ENCODE measurements around the gene DPM2. TPM values are rescaled to one million over a fixed set of nuclear protein-coding genes. Genes with fewer than 3 reads are reported as not detected.
A peak's percentile ranks its signal among the peaks of the same experiment; 100 is the strongest.

DPM2 gene
- polyA plus RNA-seq, 6 donors from 2014 or later = 46.3 to 78.7 (median 54.2) TPM

DNA sequence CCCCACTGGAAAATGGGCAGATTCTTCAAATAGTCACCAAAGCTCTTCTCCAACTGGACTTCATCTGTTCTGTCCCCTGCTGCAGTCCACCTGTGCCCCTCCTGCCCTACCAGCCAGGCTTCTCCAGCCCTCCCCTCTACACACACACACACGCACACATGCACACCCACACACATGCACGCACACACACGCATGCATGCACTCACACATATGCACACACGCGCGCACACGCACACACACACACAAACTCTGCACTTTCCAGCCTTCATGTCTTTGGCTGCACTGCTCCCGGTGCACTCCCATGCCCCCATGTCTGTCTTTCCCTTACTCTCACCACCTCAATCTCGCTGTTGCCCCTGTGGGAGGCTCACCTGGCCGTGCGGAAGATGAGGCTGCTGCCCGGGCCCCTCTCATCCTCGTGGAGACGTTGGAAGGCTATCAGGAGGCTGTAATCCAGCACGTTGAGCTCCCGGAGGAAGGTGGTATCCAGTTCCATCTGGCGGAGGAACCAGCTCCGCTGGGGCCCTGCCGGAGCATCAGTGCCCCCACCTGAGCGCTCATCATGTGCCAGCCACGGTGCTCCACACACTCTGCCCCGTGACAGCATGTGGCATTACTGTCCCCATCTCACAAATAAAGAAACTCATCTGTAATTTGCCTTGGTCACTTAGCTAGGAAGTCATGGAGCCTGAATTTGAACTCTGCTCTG lies 12.8 kb downstream of the DPM2 start:
- peak overlapping the region in 1 of 6 donors; percentile 11 for H3K27ac Mint-ChIP-seq
- no peaks in the 10 kb centered on the region for H3K9me3 Mint-ChIP-seq
- H3K4me1 Mint-ChIP-seq = peaks cover 10 to 18% (median 17%) of the 10 kb centered on the region in 3 donors
- peaks cover under 1 to 37% (median 8%) of the 10 kb centered on the region in 3 donors for H3K27me3 Mint-ChIP-seq
- DNase-seq = no peak
- ATAC-seq (ENCODE audit: low read depth in 2 of 2) = no peak
- peak overlapping the region in 1 of 8 donors; percentile 19 for H3K4me3 Mint-ChIP-seq
- no peaks in the 10 kb centered on the region for H3K36me3 Mint-ChIP-seq

GRCh38 chr9:127923771-127924170 lies 13.9 kb downstream of the DPM2 start:
- peak overlapping the region in 1 of 6 donors; percentile 7 for H3K27ac Mint-ChIP-seq
- no peaks in the 10 kb centered on the region for H3K36me3 Mint-ChIP-seq
- H3K9me3 Mint-ChIP-seq = no peaks in the 10 kb centered on the region
- no peak for DNase-seq
- H3K4me3 Mint-ChIP-seq = peak overlapping the region in 1 of 8 donors; percentile 42
- H3K4me1 Mint-ChIP-seq = peaks cover 15 to 25% (median 16%) of the 10 kb centered on the region in 3 donors
- ATAC-seq (ENCODE audit: low read depth in 2 of 2) = no peak
- H3K27me3 Mint-ChIP-seq = peaks cover 0 to 36% (median 8%) of the 10 kb centered on the region in 3 donors

GRCh38 chr9:127923046-127923445 lies 14.6 kb downstream of the DPM2 start:
- DNase-seq = no peak
- peaks cover 0 to 29% (median 8%) of the 10 kb centered on the region in 3 donors for H3K27me3 Mint-ChIP-seq

DNA sequence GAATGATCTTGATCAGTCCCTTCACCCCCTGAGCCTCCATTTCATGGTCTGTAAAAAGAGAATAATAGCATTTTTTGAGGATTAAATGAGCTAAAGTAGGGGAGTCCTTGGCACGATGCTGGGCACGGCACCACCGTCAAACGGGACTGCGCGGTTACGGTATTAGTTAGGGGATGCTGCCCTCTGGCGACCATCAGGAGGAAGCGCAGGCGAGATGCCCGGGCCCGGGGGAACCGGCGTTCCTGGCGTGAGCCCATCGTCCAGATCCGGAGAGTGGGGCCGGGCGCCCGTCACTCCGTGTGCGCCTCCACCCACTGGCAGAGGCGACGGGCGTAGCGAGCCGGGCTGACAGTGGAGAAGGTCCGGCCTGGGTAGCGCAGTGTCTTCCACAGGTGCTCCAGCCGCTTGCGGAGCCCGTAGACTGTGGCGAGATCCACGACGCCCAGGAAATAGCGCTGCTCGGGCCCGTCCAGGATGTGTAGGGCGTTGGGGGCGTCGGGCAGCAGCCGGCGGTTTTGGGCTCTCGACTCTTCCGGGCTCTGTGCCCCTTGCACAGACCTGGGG lies 16.0 kb downstream of the DPM2 start:
- ATAC-seq (ENCODE audit: low read depth in 2 of 2) (peak in 1 of 2 donors; percentile 13), DNase-seq (peak; percentile 70)
- Mint-ChIP-seq H3K4me1 (peaks cover 27 to 43% (median 29%) of the 10 kb centered on the region in 3 donors), H3K4me3 (peak overlapping the region in 7 of 8 donors; percentile 25 to 61 (median 48)), H3K36me3 (no peaks in the 10 kb centered on the region), H3K27me3 (peaks cover 0 to 23% (median 8%) of the 10 kb centered on the region in 3 donors), H3K9me3 (no peaks in the 10 kb centered on the region), H3K27ac (peak overlapping the region in 5 of 6 donors; percentile 54 to 93 (median 64))

More at GRCh38 chr9:127923046-127923445, 14.6 kb downstream of the DPM2 start:
- no peaks in the 10 kb centered on the region for H3K9me3 Mint-ChIP-seq
- no peak overlapping the region for H3K4me3 Mint-ChIP-seq
- H3K36me3 Mint-ChIP-seq = no peaks in the 10 kb centered on the region
- no peak overlapping the region for H3K27ac Mint-ChIP-seq
- H3K4me1 Mint-ChIP-seq = peaks cover 19 to 32% (median 23%) of the 10 kb centered on the region in 3 donors
- no peak for ATAC-seq (ENCODE audit: low read depth in 2 of 2)

DNA sequence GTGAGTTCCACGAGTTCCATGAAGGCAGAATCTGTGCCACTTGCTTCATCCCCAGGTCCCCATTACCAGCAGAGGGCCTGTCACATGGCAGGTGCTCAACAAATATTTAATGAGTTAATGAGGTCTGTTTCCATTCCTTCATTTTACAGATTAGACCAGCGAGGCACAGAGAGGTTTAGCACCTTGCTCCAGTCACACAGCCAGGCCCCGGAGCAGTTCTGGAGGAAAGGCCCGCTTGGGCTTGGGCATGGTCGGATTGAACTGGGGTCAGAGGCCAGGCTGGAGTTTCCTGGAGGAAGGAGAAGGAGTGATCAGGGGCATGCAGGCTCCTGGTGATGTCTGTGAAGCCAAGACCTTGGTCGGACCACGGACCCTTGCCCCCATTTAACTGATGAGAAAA lies 16.9 kb downstream of the DPM2 start:
- H3K27ac Mint-ChIP-seq = peak overlapping the region in 4 of 6 donors; percentile 54 to 90 (median 82)
- peak overlapping the region in 1 of 8 donors; percentile 33 for H3K4me3 Mint-ChIP-seq
- peaks cover 30 to 41% (median 33%) of the 10 kb centered on the region in 3 donors for H3K4me1 Mint-ChIP-seq
- H3K9me3 Mint-ChIP-seq = no peaks in the 10 kb centered on the region
- ATAC-seq (ENCODE audit: low read depth in 2 of 2) (no peak), DNase-seq (no peak)
- H3K36me3 Mint-ChIP-seq = no peaks in the 10 kb centered on the region
- H3K27me3 Mint-ChIP-seq = peaks cover 0 to 15% (median 2%) of the 10 kb centered on the region in 3 donors

DNA sequence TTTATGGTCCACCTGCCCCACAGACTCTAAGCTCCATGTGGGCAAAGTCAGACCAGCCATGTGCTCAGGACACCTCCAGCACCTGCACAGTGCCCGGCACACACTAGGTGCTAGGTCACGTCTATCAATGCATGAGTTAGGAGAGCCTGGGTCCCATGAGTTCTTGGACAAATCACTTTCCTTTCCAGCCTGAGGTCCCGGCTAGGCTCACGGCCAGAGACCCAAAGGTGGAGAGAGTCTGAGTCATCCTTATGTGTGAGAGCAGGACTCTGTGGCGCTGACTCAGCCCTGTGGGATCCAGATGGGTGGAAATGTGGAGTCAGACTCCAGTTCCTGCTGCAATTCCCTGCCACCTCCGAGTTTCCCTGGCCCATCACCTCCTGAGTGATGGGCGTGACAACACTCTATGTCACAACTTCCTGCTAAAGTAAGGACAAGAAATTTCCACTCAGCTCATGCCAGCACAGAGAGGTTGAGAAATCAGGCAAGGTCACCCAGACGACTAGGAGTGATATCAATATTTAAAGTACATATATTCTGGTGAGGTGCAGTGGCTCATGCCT lies 18.3 kb downstream of the DPM2 start:
- Mint-ChIP-seq H3K27ac (peak overlapping the region in 3 of 6 donors; percentile 93 to 99 (median 96)), H3K4me1 (peaks cover 32 to 54% (median 47%) of the 10 kb centered on the region in 3 donors), H3K9me3 (no peaks in the 10 kb centered on the region), H3K36me3 (no peaks in the 10 kb centered on the region), H3K27me3 (peaks cover 0 to 5% (median 0%) of the 10 kb centered on the region in 3 donors), H3K4me3 (peak overlapping the region in 3 of 8 donors; percentile 69 to 99 (median 85))
- DNase-seq (no peak), ATAC-seq (ENCODE audit: low read depth in 2 of 2) (no peak)

- Mint-ChIP-seq H3K27ac (peak overlapping the region; percentile 93 to 99 (median 99)), H3K9me3 (no peaks in the 10 kb centered on the region), H3K27me3 (no peaks in the 10 kb centered on the region), H3K4me1 (peaks cover 32 to 63% (median 47%) of the 10 kb centered on the region in 3 donors), H3K4me3 (peak overlapping the region; percentile 85 to 99 (median 91)), H3K36me3 (no peaks in the 10 kb centered on the region)
- DNase-seq = no peak
- ATAC-seq (ENCODE audit: low read depth in 2 of 2) = no peak
Measured at GRCh38 chr9:127918183-127919107, 19.2 kb downstream of the DPM2 start.

- Mint-ChIP-seq H3K27me3 (no peaks in the 10 kb centered on the region), H3K4me1 (peaks cover 32 to 69% (median 52%) of the 10 kb centered on the region in 3 donors), H3K4me3 (peak overlapping the region; percentile 85 to 99 (median 91)), H3K9me3 (no peaks in the 10 kb centered on the region), H3K27ac (peak overlapping the region; percentile 93 to 99 (median 99)), H3K36me3 (peaks cover 0 to 5% of the 10 kb centered on the region in 2 donors)
- ATAC-seq (ENCODE audit: low read depth in 2 of 2) (peak; percentile 57 to 61), DNase-seq (peak; percentile 85)
Measured at GRCh38 chr9:127917603-127918002, 20.1 kb downstream of the DPM2 start.

- Mint-ChIP-seq H3K9me3 (no peaks in the 10 kb centered on the region), H3K27me3 (no peaks in the 10 kb centered on the region), H3K4me3 (peak within 1 kb of the TSS; percentile 85 to 99 (median 94)), H3K4me1 (peaks cover 32 to 72% (median 52%) of the 10 kb centered on the region in 3 donors), H3K27ac (peak within 1 kb of the TSS; percentile 95 to 99 (median 99)), H3K36me3 (peaks cover 0 to 5% of the 10 kb centered on the region in 2 donors)
- ATAC-seq (ENCODE audit: low read depth in 2 of 2) (peak; percentile 69 to 75), DNase-seq (peak; percentile 90)
Measured at GRCh38 chr9:127916720-127917581, 20.7 kb downstream of the DPM2 start, which contains the start of gene ST6GALNAC4. ST6GALNAC4 (minus strand) TSS chr9:127917041; CDS start chr9:127916419, 622 bp downstream.

GRCh38 chr9:127915801-127916719 lies 21.6 kb downstream of the DPM2 start:
- Mint-ChIP-seq H3K4me1 (peaks cover 29 to 75% (median 49%) of the 10 kb centered on the region in 3 donors), H3K4me3 (peak overlapping the region; percentile 85 to 99 (median 94)), H3K36me3 (peaks cover 2 to 6% of the 10 kb centered on the region in 2 donors), H3K27me3 (no peaks in the 10 kb centered on the region), H3K9me3 (no peaks in the 10 kb centered on the region), H3K27ac (peak overlapping the region; percentile 95 to 98 (median 98))
- peak; percentile 89 for DNase-seq
- peak; percentile 62 to 63 for ATAC-seq (ENCODE audit: low read depth in 2 of 2)

- no peaks in the 10 kb centered on the region for H3K27me3 Mint-ChIP-seq
- H3K36me3 Mint-ChIP-seq = peaks cover 9 to 10% of the 10 kb centered on the region in 2 donors
- H3K27ac Mint-ChIP-seq = peak overlapping the region; percentile 95 to 98 (median 98)
- ATAC-seq (ENCODE audit: low read depth in 2 of 2) (no peak), DNase-seq (no peak)
- H3K4me3 Mint-ChIP-seq = peak overlapping the region; percentile 85 to 99 (median 94)
- no peaks in the 10 kb centered on the region for H3K9me3 Mint-ChIP-seq
- H3K4me1 Mint-ChIP-seq = peaks cover 30 to 76% (median 56%) of the 10 kb centered on the region in 3 donors
Measured at GRCh38 chr9:127915325-127915752, 22.3 kb downstream of the DPM2 start.

Measured in naive B cell (primary cell).